ENCODE data around the gene AGRN. TPM values are rescaled to one million over a fixed set of nuclear protein-coding genes. Genes with fewer than 3 reads are reported as not detected.
"Not testable (repeated sequence)": the region's sequence is repeated elsewhere in the genome, so short reads cannot be mapped to it uniquely, and the experiment has no call there.

The AGRN gene
- total RNA-seq, 1 donor from 2014 or later, result 35.7 TPM

- DNase-seq (ENCODE audit: low read depth in 2 of 2), result no peak
These were observed 31.3 kb downstream of the AGRN start for GRCh38 chr1:1051127-1051810.

GRCh38 chr1:1052003-1052840 lies 32.3 kb downstream of the AGRN start:
- DNase-seq (ENCODE audit: low read depth in 2 of 2), result no peak

- DNase-seq (ENCODE audit: low read depth in 2 of 2), result no peak
These were observed 33.1 kb downstream of the AGRN start for GRCh38 chr1:1053022-1053421.

GRCh38 chr1:1053682-1054081 lies 33.8 kb downstream of the AGRN start:
- DNase-seq (ENCODE audit: low read depth in 2 of 2), result no peak

GRCh38 chr1:1054099-1054700 lies 34.3 kb downstream of the AGRN start:
- no peak for DNase-seq (ENCODE audit: low read depth in 2 of 2)

DNA sequence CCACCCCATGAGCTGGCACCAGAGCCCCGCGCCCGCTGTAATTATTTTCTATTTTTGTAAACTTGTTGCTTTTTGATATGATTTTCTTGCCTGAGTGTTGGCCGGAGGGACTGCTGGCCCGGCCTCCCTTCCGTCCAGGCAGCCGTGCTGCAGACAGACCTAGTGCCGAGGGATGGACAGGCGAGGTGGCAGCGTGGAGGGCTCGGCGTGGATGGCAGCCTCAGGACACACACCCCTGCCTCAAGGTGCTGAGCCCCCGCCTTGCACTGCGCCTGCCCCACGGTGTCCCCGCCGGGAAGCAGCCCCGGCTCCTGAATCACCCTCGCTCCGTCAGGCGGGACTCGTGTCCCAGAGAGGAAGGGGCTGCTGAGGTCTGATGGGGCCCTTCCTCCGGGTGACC lies 35.1 kb downstream of the AGRN start:
- no peak for DNase-seq (ENCODE audit: low read depth in 2 of 2)

- no peak for DNase-seq (ENCODE audit: low read depth in 2 of 2)
These were observed 36.2 kb downstream of the AGRN start for GRCh38 chr1:1055841-1056736.

DNA sequence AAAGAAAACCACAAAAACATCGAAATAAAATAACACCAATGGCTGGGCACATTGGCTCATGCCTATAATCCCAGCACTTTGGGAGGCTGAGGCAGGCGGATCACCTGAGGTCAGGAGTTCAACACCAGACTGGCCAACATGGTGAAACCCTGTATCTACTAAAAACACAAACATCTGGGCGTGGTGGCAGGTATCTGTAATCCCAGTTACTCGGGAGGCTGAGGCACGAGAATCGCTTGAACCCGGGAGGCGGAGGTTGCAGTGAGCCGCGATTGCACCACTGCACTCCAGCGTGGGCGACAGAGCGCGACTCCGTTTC lies 37.8 kb downstream of the AGRN start:
- not testable (repeated sequence) for DNase-seq (ENCODE audit: low read depth in 2 of 2)

- DNase-seq (ENCODE audit: low read depth in 2 of 2), result no peak
These were observed 38.4 kb downstream of the AGRN start for GRCh38 chr1:1058088-1058905.

DNA sequence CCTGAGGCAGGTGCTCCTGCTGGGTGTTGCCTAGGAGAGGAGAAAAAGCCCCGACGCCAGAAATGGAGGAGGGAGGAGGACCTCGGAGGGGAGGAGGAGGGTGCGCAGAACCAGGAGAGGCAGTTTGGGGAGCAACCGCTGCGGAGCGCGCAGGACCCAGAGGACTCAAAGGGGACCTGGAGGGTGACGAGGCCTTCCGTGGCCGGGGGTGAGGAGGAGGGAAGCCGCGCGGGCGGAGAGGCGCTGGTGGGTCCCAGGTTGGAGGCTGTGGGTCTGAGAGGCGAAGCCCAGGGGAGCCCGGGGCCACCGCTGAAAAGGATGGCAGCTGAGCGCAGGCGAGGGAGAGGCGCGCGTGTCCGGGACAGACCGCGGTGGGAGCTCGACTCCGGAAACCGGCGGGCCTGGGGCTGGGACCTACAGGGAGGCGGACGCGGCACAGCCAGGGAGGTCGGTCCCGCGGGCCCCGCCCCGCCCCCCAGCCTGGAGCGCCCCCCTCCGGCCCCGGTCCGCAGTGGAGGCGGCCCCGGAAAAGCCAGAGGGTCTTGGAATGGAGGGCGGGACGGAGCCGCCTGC lies 39.1 kb downstream of the AGRN start:
- peak in 1 of 2 donors; percentile 21 for DNase-seq (ENCODE audit: low read depth in 2 of 2)

DNA sequence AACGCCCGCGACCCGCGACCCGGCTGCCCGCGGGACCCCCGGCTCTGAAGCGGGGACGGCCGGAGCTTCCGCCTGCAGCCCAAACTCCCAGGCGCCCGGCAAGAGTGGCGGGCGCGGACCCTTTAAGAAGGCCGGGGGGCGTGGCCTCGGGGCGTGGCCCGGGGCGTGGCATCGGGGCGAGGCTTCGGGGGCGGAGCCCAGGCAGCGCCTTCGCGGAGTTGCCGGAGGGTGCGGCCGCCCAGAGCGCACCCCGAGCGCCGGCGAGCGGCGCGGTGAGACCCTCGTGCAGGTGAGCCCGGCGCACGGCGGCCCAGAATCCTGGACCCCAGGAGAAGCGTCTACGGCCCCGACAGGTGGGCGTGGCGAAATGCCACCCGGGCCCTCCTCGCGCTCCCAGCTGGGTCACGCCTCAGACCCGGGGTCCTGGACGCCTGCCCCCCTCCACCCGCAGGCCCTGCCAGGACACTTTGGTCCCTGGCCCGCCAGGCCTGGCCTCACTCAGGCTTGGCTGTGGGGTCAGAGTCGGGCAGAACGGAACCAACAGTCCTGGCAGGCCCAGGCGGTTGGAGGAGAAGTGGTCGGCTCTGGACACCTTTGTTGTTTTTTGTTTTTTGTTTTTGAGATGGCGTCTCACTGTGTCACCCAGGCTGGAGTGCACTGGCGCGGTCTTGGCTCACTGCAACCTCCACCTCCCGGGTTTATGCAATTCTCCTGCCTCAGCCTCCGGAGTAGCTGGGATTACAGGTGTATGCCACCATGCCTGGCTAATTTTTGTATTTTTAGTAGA lies 39.8 kb downstream of the AGRN start:
- DNase-seq (ENCODE audit: low read depth in 2 of 2), result peak; percentile 62 to 66

DNA sequence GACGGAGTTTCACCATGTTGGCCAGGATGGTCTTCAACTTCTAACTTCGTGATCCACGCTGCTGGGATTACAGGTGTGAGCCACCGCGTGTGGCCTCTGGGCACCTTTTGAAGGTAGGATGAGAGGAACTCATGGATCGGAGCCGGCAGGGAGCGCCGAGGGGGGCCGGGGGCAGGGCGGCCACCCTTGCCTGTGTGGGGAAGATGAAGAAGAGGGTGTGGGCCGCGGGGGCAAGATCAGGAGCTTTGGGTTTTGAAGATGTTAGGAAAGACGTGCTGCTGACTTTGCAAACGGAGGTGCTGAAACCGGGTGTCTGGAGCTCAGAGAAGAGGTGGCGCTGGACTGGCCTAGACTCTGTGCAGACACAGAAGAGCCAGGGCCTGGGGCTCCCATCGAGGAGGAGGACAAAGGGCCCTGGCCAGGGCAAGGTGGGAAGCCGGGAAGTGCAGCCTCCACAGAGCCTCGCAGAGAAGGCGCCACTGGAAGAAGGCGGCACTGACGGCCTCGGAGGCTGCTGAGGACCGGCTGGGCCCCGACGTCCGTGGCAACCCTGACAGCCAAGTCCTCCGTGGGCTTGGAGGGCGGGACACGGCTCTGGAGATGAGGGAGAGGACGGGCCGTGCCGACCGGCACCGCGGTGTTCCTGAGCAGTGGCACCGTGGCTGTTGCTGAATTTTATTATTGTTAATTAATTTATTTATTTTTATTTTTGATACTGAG lies 40.5 kb downstream of the AGRN start:
- DNase-seq (ENCODE audit: low read depth in 2 of 2), result no peak

GRCh38 chr1:1061682-1062345 lies 41.9 kb downstream of the AGRN start:
- no peak for DNase-seq (ENCODE audit: low read depth in 2 of 2)

DNA sequence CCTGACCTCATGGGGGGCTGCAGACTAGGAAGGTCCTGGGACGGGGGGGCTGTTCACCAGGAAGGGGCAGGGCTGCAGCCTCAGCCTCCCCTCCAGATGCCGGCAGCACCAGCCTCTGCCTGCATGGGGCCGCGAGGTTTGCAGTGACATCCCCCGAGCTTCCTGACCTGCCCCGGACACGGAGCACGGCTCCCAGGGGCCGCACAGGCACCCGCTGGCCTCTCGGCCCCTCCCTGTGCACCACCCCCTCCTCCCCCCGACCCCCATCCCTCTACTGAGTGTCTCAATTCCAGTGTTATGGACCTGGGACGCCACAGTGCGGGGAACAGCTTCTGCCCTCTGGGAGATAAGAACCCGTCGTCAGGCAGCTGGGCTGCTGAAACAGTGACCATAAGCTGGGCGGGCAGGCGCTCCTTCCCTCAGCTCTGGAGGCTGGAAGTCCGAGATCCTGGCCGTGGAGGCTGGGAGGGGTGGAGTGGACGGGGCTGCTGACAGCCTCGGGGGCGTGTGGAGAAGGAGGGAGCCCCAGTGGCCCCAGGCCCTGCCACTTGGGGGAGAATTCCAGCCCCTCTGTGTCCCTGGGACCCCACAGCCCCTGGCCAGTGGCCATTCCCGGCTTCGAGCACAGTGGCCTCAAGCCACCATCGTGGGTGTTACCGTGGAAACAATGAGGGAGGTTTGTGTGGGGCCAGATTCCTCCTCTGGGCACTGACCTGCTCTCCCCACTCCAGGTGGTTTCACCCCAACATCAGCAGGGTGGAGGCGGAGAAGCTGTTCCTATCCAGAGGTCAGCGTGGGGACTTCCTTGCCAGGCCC lies 42.6 kb downstream of the AGRN start:
- no peak for DNase-seq (ENCODE audit: low read depth in 2 of 2)

DNA sequence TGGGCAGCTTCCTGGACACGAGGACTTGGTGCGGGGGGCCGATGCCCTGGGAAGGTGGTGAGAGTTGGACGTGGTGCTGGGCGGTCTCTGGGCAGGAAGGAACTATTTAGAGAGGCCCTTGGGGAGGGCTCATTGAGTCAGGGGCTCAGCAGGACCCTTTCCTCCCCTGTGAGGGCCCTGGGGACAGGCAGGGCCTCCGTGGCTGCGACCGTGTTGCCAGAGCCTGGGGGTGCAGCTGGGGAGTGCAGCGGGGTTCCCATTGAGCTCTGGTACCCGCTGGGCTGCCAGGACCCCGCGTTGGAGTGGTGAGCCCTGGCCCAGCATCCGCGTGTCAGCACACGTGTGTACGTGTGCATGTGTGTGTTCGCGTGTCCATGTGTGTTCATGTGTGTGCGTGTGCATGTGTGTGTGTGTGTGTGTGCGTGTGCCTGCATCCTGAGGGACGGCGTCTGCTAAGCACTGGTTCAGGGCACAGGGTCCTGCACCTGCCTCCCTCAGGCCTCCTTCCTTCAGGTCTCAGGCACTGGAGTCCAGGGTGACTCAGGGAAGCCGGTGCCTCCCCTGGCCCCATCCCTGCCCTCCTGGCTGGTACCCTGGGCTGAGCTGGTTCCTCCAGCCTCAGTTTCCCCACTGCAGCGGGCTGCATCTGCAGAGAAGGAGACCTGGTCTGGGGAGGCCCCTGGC lies 43.5 kb downstream of the AGRN start:
- no peak for DNase-seq (ENCODE audit: low read depth in 2 of 2)

GRCh38 chr1:1063945-1064831 lies 44.3 kb downstream of the AGRN start:
- DNase-seq (ENCODE audit: low read depth in 2 of 2), result peak; percentile 73 to 85

Measured in lung microvascular endothelial cell (primary cell).